Peyer's patch (tissue), 4 donors: ENCODE data around the gene EGFLAM.

Experiments used
- POLR2A ChIP-seq, 2 donors: fragments of 450-650 bp; IDR thresholded peaks; one replicate each; pipeline ENCODE4 v1.5.1; 2017; ENCODE audit warnings: antibody characterized with exemption in 2 of 2, mild to moderate bottlenecking in 2 of 2, moderate library complexity in 2 of 2
- TF ChIP-seq, protein P1 (sequence below), 6 experiments: fragments of 450-650 bp in 4 of 6; fragments of 200-600 bp in 2 of 6; sonication (generic) in 1 of 6; IDR thresholded peaks; one replicate each; pipeline ENCODE4 v1.5.1; 2017 to 2019; ENCODE audit warnings: antibody characterized with exemption in 6 of 6, mild to moderate bottlenecking in 3 of 6, moderate library complexity in 1 of 6

GRCh38 chr5:38263983-38264382 lies 5.6 kb downstream of the EGFLAM start:
- TF ChIP-seq, protein P1, sequence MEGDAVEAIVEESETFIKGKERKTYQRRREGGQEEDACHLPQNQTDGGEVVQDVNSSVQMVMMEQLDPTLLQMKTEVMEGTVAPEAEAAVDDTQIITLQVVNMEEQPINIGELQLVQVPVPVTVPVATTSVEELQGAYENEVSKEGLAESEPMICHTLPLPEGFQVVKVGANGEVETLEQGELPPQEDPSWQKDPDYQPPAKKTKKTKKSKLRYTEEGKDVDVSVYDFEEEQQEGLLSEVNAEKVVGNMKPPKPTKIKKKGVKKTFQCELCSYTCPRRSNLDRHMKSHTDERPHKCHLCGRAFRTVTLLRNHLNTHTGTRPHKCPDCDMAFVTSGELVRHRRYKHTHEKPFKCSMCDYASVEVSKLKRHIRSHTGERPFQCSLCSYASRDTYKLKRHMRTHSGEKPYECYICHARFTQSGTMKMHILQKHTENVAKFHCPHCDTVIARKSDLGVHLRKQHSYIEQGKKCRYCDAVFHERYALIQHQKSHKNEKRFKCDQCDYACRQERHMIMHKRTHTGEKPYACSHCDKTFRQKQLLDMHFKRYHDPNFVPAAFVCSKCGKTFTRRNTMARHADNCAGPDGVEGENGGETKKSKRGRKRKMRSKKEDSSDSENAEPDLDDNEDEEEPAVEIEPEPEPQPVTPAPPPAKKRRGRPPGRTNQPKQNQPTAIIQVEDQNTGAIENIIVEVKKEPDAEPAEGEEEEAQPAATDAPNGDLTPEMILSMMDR (IDR thresholded peaks at IDR 0.05): no peak
- no peak for TF ChIP-seq POLR2A (IDR thresholded peaks at IDR 0.05)
